IPS-NIHi7 (cell line): ENCODE measurements around the gene SPRYD4.
"Not testable (repeated sequence)": the region's sequence is repeated elsewhere in the genome, so short reads cannot be mapped to it uniquely, and the experiment has no call there.

Experiments
- DNase-seq: peaks from one replicate; pipeline ENCODE4 v3.0.0; 2012; ENCODE audit warnings: mixed read lengths; ENCODE audit errors: extremely low spot score

SPRYD4 gene

GRCh38 chr12:56476972-56477432, 8.6 kb downstream of the SPRYD4 start:
- DNase-seq = no peak

GRCh38 chr12:56477521-56478225, 9.3 kb downstream of the SPRYD4 start:
- DNase-seq = no peak

- DNase-seq = no peak
These were observed 11.2 kb downstream of the SPRYD4 start for GRCh38 chr12:56479625-56480024.

GRCh38 chr12:56484566-56484965, 16.2 kb downstream of the SPRYD4 start:
- DNase-seq = no peak

GRCh38 chr12:56486694-56487093, 18.3 kb downstream of the SPRYD4 start:
- no peak for DNase-seq

GRCh38 chr12:56487448-56488040, 19.2 kb downstream of the SPRYD4 start:
- peak; percentile 56 for DNase-seq

GRCh38 chr12:56488041-56488955, 19.9 kb downstream of the SPRYD4 start, which contains the start of gene GLS2:
Gene GLS2 (minus strand): TSS chr12:56488161. CDS start chr12:56488118, 43 bp downstream.
- DNase-seq = peak; percentile 88

- DNase-seq = no peak
These were observed 22.0 kb downstream of the SPRYD4 start for GRCh38 chr12:56490360-56490759.

GRCh38 chr12:56493409-56494105, 25.2 kb downstream of the SPRYD4 start:
- DNase-seq = not testable (repeated sequence)

- not testable (repeated sequence) for DNase-seq
These were observed 25.7 kb downstream of the SPRYD4 start for GRCh38 chr12:56494106-56494415.

- not testable (repeated sequence) for DNase-seq
These were observed 26.1 kb downstream of the SPRYD4 start for GRCh38 chr12:56494481-56494880.

GRCh38 chr12:56496704-56497103, 28.3 kb downstream of the SPRYD4 start:
- not testable (repeated sequence) for DNase-seq

- not testable (repeated sequence) for DNase-seq
These were observed 29.9 kb downstream of the SPRYD4 start for GRCh38 chr12:56498126-56498902.

GRCh38 chr12:56499452-56499851, 31.1 kb downstream of the SPRYD4 start:
- not testable (repeated sequence) for DNase-seq

GRCh38 chr12:56499879-56500278, 31.5 kb downstream of the SPRYD4 start:
- not testable (repeated sequence) for DNase-seq

GRCh38 chr12:56510786-56511185, 42.4 kb downstream of the SPRYD4 start:
- DNase-seq = no peak

GRCh38 chr12:56514014-56514318, 45.6 kb downstream of the SPRYD4 start:
- DNase-seq = not testable (repeated sequence)

- no peak for DNase-seq
These were observed 49.5 kb downstream of the SPRYD4 start for GRCh38 chr12:56517854-56518253.

- DNase-seq = no peak
These were observed 50.2 kb downstream of the SPRYD4 start for GRCh38 chr12:56518570-56518969.

- DNase-seq = no peak
These were observed 51.7 kb downstream of the SPRYD4 start for GRCh38 chr12:56520048-56520447.

GRCh38 chr12:56520506-56520905, 52.1 kb downstream of the SPRYD4 start:
- DNase-seq = no peak
